HG02588 (cell line): ENCODE measurements around the gene NRG2.

Experiments used
- ATAC-seq: cut with Tn5 transposase; IDR thresholded peaks from one replicate; pipeline ENCODE4 v1.9.1; 2021; ENCODE audit warnings: mild to moderate bottlenecking, moderate library complexity; ENCODE audit not compliant: unreplicated experiment

The NRG2 gene

GRCh38 chr5:139885172-139885856 is 157.8 kb downstream of the NRG2 start:
- no peak for ATAC-seq

GRCh38 chr5:139884734-139885133 is 158.4 kb downstream of the NRG2 start:
- no peak for ATAC-seq

- no peak for ATAC-seq
These were observed 159.0 kb downstream of the NRG2 start for GRCh38 chr5:139884144-139884543.

GRCh38 chr5:139882961-139883539 is 160.0 kb downstream of the NRG2 start:
- ATAC-seq = no peak

- ATAC-seq = no peak
These were observed 160.8 kb downstream of the NRG2 start for GRCh38 chr5:139882316-139882715.

- no peak for ATAC-seq
These were observed 161.9 kb downstream of the NRG2 start for GRCh38 chr5:139881143-139881733.

GRCh38 chr5:139880416-139881142 is 162.5 kb downstream of the NRG2 start:
- no peak for ATAC-seq

- ATAC-seq = no peak
These were observed 165.0 kb downstream of the NRG2 start for GRCh38 chr5:139878093-139878492.

GRCh38 chr5:139877129-139877597 is 165.9 kb downstream of the NRG2 start:
- ATAC-seq = no peak

- no peak for ATAC-seq
These were observed 167.1 kb downstream of the NRG2 start for GRCh38 chr5:139875957-139876356.

- ATAC-seq = no peak
These were observed 170.0 kb downstream of the NRG2 start for GRCh38 chr5:139872851-139873794.

GRCh38 chr5:139872052-139872766 is 170.9 kb downstream of the NRG2 start:
- no peak for ATAC-seq

- no peak for ATAC-seq
These were observed 171.5 kb downstream of the NRG2 start for GRCh38 chr5:139871614-139872013.

GRCh38 chr5:139870677-139871076 is 172.4 kb downstream of the NRG2 start:
- no peak for ATAC-seq

GRCh38 chr5:139869042-139869790 is 173.9 kb downstream of the NRG2 start:
- no peak for ATAC-seq

- ATAC-seq = no peak
These were observed 175.5 kb downstream of the NRG2 start for GRCh38 chr5:139867581-139867980.

GRCh38 chr5:139867109-139867508 is 176.0 kb downstream of the NRG2 start:
- ATAC-seq = no peak

- no peak for ATAC-seq
These were observed 178.2 kb downstream of the NRG2 start for GRCh38 chr5:139864716-139865483.
